Measurements from ENCODE around the gene LRRIQ1.
A peak's percentile ranks its signal among the peaks of the same experiment; 100 is the strongest.
"Not testable (repeated sequence)": the region's sequence is repeated elsewhere in the genome, so short reads cannot be mapped to it uniquely, and the experiment has no call there.

LRRIQ1 gene, protein sequence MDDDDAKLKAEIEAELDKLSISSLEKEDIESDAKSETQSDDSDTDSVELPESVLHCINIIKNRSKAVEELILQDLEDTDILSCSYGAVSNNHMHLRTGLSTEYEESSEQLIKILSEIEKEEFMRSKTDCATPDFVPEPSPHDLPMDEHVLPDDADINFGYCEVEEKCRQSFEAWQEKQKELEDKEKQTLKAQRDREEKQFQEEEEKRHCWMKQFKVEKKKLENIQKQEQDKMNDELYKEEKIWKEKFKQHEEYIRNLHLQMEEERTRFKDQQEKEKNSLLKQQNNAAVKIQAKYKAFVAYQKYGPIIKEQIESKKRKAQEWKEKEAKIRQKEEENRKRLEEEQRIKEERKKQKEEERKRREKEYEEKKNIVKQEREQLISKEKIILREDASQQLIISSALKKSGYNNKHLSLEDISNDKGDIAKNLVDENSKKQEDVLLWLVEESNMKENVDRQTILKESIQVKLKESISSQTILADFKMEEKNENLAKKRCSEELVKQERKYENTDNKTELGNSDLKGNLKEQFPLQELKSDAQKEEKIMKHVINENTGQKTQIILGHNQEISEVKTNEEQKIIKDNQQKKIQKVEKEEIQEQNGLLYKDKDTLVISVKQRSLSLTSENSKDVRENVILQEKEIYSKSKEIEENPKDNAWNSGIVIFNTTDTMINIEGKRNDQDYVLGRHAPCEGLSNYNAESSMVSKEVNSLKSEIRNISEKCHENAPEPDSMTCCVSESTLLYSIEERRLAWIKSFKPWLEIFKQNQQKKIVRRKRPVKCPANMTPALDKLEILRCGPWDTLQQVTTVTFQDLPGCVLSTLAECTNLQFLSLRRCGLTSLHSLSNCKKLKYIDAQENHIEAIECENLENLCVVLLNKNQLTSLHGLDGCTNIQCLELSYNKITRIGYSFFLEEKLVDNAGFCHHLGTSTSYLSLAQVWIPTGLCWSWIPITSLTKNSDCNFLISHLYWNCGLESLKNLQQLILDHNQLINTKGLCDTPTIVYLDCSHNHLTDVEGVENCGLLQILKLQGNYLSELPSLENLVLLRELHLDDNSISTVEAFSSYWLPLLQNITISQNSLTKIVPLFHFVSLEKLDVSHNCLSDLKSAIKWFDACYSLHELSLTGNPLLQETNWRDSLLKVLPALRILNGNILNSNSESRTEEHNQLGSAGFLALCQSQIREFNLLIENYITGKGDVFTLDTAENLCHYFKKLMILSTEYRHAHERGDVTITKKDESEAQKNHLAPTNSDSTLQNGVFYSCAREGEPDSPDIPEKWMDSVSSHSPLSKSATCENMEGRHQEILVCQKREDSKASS (N-terminal part only)

GRCh38 chr12:85036234-85036707 lies at the start of gene LRRIQ1, which contains the start of gene TSPAN19:
Gene LRRIQ1, plus strand, starts transcription at chr12:85036351. Its CDS starts 1,826 bp downstream, at chr12:85038177.
Gene TSPAN19, minus strand, starts transcription at chr12:85036277. Its CDS starts 6,331 bp downstream, at chr12:85029946.
- Histone ChIP-seq H3K9me3 (ENCODE audit: control insufficient read depth, low read length) (no peaks in the 10 kb centered on the region), H3K4me1 (ENCODE audit: control insufficient read depth, insufficient read depth, low read length) (peaks cover 2% of the 10 kb centered on the region), H3K4me3 (ENCODE audit: low read length) (peak within 1 kb of the TSS; percentile 95), H3K36me3 (ENCODE audit: control insufficient read depth, insufficient read depth, low read length, severe bottlenecking) (no peaks in the 10 kb centered on the region), H3K9ac (ENCODE audit: low read length) (peak within 1 kb of the TSS; percentile 66), H3K27me3 (replicated peaks; ENCODE audit: control insufficient read depth, insufficient read depth, low read length) (no peaks in the 10 kb centered on the region)
- DNase-seq (ENCODE audit: low read depth), result peak; percentile 90

- no peaks in the 10 kb centered on the region for H3K36me3 ChIP-seq (ENCODE audit: control insufficient read depth, insufficient read depth, low read length, severe bottlenecking)
- H3K9me3 ChIP-seq (ENCODE audit: control insufficient read depth, low read length), result no peaks in the 10 kb centered on the region
- no peak overlapping the region for H3K4me3 ChIP-seq (ENCODE audit: low read length)
- H3K9ac ChIP-seq (ENCODE audit: low read length), result no peak overlapping the region
- no peak for DNase-seq (ENCODE audit: low read depth)
- H3K27me3 ChIP-seq (replicated peaks; ENCODE audit: control insufficient read depth, insufficient read depth, low read length), result no peaks in the 10 kb centered on the region
- no peaks in the 10 kb centered on the region for H3K4me1 ChIP-seq (ENCODE audit: control insufficient read depth, insufficient read depth, low read length)
Observed at GRCh38 chr12:84986586-84986985, 49.6 kb upstream of the LRRIQ1 start.

DNA sequence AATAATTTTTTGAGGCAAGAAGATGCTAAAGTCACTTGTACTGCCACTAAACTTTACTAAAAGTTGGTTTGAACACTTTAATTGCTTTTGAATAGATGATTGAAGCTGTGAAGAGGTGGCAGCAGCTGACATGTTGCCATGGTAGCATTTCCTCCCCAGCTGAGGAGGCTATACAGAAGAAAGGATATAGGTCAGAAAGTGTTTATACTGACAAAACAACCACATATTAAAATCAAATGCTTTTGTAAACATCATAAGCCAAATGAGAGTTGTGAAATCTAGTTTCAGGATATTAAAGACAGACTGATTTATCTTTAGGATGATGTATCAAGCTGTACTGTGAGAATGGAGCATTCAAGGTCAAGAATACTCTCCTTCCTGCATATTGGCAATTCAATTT lies 41.7 kb upstream of the LRRIQ1 start:
- no peak overlapping the region for H3K4me3 ChIP-seq (ENCODE audit: low read length)
- H3K4me1 ChIP-seq (ENCODE audit: control insufficient read depth, insufficient read depth, low read length), result peaks cover 10% of the 10 kb centered on the region
- no peak overlapping the region for H3K9ac ChIP-seq (ENCODE audit: low read length)
- H3K36me3 ChIP-seq (ENCODE audit: control insufficient read depth, insufficient read depth, low read length, severe bottlenecking), result no peaks in the 10 kb centered on the region
- H3K27me3 ChIP-seq (replicated peaks; ENCODE audit: control insufficient read depth, insufficient read depth, low read length), result no peaks in the 10 kb centered on the region
- DNase-seq (ENCODE audit: low read depth), result peak; percentile 20
- no peaks in the 10 kb centered on the region for H3K9me3 ChIP-seq (ENCODE audit: control insufficient read depth, low read length)

- Histone ChIP-seq H3K4me3 (ENCODE audit: low read length) (no peak overlapping the region), H3K36me3 (ENCODE audit: control insufficient read depth, insufficient read depth, low read length, severe bottlenecking) (no peaks in the 10 kb centered on the region), H3K9me3 (ENCODE audit: control insufficient read depth, low read length) (no peaks in the 10 kb centered on the region), H3K9ac (ENCODE audit: low read length) (no peak overlapping the region), H3K27me3 (replicated peaks; ENCODE audit: control insufficient read depth, insufficient read depth, low read length) (no peaks in the 10 kb centered on the region), H3K4me1 (ENCODE audit: control insufficient read depth, insufficient read depth, low read length) (peaks cover 10% of the 10 kb centered on the region)
- DNase-seq (ENCODE audit: low read depth), result no peak
Observed at GRCh38 chr12:84995641-84996040, 40.5 kb upstream of the LRRIQ1 start.

GRCh38 chr12:84996759-84997158 lies 39.4 kb upstream of the LRRIQ1 start:
- Histone ChIP-seq H3K36me3 (ENCODE audit: control insufficient read depth, insufficient read depth, low read length, severe bottlenecking) (no peaks in the 10 kb centered on the region), H3K9me3 (ENCODE audit: control insufficient read depth, low read length) (no peaks in the 10 kb centered on the region), H3K27me3 (replicated peaks; ENCODE audit: control insufficient read depth, insufficient read depth, low read length) (no peaks in the 10 kb centered on the region), H3K4me1 (ENCODE audit: control insufficient read depth, insufficient read depth, low read length) (peaks cover 10% of the 10 kb centered on the region), H3K4me3 (ENCODE audit: low read length) (no peak overlapping the region), H3K9ac (ENCODE audit: low read length) (no peak overlapping the region)
- DNase-seq (ENCODE audit: low read depth), result no peak

DNA sequence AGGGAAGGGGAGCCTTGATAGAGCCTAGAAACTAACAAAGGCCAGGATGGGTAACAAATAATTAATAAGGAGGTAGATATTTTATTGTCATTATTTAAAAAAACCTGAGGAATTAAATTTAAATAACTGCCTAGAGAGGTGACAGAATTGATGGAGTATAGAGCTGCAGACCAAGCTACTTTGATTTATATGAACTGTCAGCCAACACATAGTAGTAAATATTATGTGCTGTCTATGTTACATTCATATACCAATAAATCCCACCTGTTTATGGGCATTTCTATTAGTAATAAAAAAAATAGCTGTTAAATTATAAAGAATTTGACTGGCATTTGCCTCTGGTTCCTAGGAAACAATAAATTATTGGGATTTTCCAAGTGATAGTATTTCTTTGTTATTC lies 37.8 kb upstream of the LRRIQ1 start:
- no peaks in the 10 kb centered on the region for H3K9me3 ChIP-seq (ENCODE audit: control insufficient read depth, low read length)

DNA sequence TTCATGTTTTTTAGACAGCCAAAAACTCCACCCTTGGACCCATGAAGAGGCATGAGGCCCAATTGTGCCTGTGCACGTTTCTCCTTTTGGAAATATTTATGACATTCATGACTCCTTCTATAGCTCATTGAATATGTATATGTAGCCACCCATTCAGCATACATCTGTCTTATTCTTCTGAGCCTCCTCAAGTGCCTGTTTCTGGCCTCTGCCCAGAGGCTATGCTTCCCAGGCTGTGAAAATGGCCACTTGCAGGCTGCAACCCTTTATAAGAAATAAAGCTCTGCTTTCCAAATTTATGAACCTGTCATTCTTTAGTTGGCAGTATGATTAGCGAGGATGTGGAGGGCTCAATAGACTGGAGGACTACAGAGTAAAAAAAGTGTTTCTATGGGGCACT lies 35.4 kb upstream of the LRRIQ1 start:
- Histone ChIP-seq H3K4me1 (ENCODE audit: control insufficient read depth, insufficient read depth, low read length) (peaks cover 4% of the 10 kb centered on the region), H3K27me3 (replicated peaks; ENCODE audit: control insufficient read depth, insufficient read depth, low read length) (no peaks in the 10 kb centered on the region), H3K36me3 (ENCODE audit: control insufficient read depth, insufficient read depth, low read length, severe bottlenecking) (no peaks in the 10 kb centered on the region)

More for the DNA sequence above, 37.8 kb upstream of the LRRIQ1 start:
- Histone ChIP-seq H3K4me1 (ENCODE audit: control insufficient read depth, insufficient read depth, low read length) (peaks cover 10% of the 10 kb centered on the region), H3K36me3 (ENCODE audit: control insufficient read depth, insufficient read depth, low read length, severe bottlenecking) (no peaks in the 10 kb centered on the region), H3K4me3 (ENCODE audit: low read length) (no peak overlapping the region), H3K27me3 (replicated peaks; ENCODE audit: control insufficient read depth, insufficient read depth, low read length) (no peaks in the 10 kb centered on the region), H3K9ac (ENCODE audit: low read length) (no peak overlapping the region)
- no peak for DNase-seq (ENCODE audit: low read depth)

GRCh38 chr12:85002778-85003296 lies 33.3 kb upstream of the LRRIQ1 start:
- H3K27me3 ChIP-seq (replicated peaks; ENCODE audit: control insufficient read depth, insufficient read depth, low read length), result no peaks in the 10 kb centered on the region
- H3K4me3 ChIP-seq (ENCODE audit: low read length), result no peak overlapping the region
- no peak overlapping the region for H3K9ac ChIP-seq (ENCODE audit: low read length)
- DNase-seq (ENCODE audit: low read depth), result no peak
- no peaks in the 10 kb centered on the region for H3K9me3 ChIP-seq (ENCODE audit: control insufficient read depth, low read length)
- no peaks in the 10 kb centered on the region for H3K36me3 ChIP-seq (ENCODE audit: control insufficient read depth, insufficient read depth, low read length, severe bottlenecking)
- peaks cover 17% of the 10 kb centered on the region for H3K4me1 ChIP-seq (ENCODE audit: control insufficient read depth, insufficient read depth, low read length)

More for the DNA sequence above, 35.4 kb upstream of the LRRIQ1 start:
- DNase-seq (ENCODE audit: low read depth), result no peak
- Histone ChIP-seq H3K9me3 (ENCODE audit: control insufficient read depth, low read length) (no peaks in the 10 kb centered on the region), H3K4me3 (ENCODE audit: low read length) (no peak overlapping the region), H3K9ac (ENCODE audit: low read length) (no peak overlapping the region)

DNA sequence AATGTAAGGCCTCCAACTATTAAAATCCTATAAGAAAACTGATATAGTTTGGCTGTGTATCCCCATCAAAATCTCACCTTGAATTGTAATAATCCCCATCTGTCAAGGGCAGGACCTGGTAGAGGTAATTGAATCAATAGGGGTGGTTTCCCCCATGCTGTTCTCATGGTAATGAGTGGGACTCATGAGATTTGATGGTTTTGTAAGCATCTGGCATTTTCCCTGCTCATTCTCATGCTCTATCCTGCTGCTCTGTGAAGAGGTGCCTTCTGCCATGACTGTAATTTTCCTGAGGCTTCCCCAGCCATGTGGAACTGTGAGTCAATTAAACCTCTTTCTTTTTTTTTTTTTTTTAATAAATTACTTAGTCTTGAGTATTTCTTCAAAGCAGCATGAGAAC lies 31.9 kb upstream of the LRRIQ1 start:
- DNase-seq (ENCODE audit: low read depth), result no peak
- no peak overlapping the region for H3K4me3 ChIP-seq (ENCODE audit: low read length)
- no peak overlapping the region for H3K9ac ChIP-seq (ENCODE audit: low read length)
- H3K9me3 ChIP-seq (ENCODE audit: control insufficient read depth, low read length), result no peaks in the 10 kb centered on the region
- no peaks in the 10 kb centered on the region for H3K27me3 ChIP-seq (replicated peaks; ENCODE audit: control insufficient read depth, insufficient read depth, low read length)
- H3K36me3 ChIP-seq (ENCODE audit: control insufficient read depth, insufficient read depth, low read length, severe bottlenecking), result no peaks in the 10 kb centered on the region
- H3K4me1 ChIP-seq (ENCODE audit: control insufficient read depth, insufficient read depth, low read length), result peaks cover 24% of the 10 kb centered on the region

GRCh38 chr12:85005047-85005446 lies 31.1 kb upstream of the LRRIQ1 start:
- H3K9ac ChIP-seq (ENCODE audit: low read length); H3K27me3 ChIP-seq (replicated peaks; ENCODE audit: control insufficient read depth, insufficient read depth, low read length); DNase-seq (ENCODE audit: low read depth); H3K36me3 ChIP-seq (ENCODE audit: control insufficient read depth, insufficient read depth, low read length, severe bottlenecking); H3K4me3 ChIP-seq (ENCODE audit: low read length); H3K9me3 ChIP-seq (ENCODE audit: control insufficient read depth, low read length): not testable (repeated sequence)
- H3K4me1 ChIP-seq (ENCODE audit: control insufficient read depth, insufficient read depth, low read length), result peaks cover 24% of the 10 kb centered on the region
